ENCODE measurements around the gene LEFTY1. TPM values are rescaled to one million over a fixed set of nuclear protein-coding genes. Genes with fewer than 3 reads are reported as not detected.
A peak's percentile ranks its signal among the peaks of the same experiment; 100 is the strongest.

Gene LEFTY1
- total and polyA plus RNA-seq, 2 donors (not counting 1 experiment from before 2014, with no cell fraction given): 0.07 TPM; not detected in 1

DNA sequence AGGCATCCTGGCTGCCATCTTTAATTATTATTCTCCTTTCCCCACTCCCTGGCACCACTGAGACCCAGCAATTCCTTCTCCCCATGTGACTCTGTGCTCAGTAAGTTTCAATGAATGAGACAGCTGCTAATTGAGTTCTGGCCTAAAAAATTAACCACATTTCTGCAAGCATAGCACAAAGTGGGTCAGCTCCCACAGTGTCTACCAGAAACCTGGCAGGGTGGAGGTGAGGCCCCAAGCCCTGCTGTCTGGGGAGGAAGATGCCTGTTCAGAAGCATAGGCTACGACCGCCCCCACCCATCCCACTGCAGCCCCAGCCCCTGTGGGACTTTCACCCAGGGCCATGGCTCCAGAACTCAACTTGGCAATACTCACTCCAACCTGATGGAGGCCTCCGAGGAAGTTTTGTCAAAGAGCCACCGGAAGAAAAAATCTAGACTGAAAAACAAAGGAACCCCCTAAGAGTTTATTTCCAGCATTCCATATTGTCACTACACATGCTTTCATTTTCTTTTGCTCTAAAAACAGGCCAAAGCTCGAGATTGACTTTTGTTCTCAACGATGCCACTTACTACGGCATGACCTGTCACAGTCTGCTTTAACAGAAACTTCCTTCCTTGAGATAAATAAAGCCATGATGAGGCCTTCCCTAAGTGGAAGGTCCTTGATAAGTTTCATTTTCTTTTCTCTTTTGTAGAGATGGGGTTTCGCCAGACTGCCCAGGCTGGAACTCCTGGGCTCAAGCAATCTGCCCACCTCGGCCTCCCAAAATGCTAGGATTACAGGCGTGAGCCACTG lies 33.2 kb downstream of the LEFTY1 start:
- no peak for DNase-seq
- no peak overlapping the region for H3K4me3 Mint-ChIP-seq
- peaks cover 7 to 77% of the 10 kb centered on the region in 2 experiments for H3K36me3 ChIP-seq (replicated peaks in 1 of 2; ENCODE audit: control extremely low read depth in 1 of 2, control insufficient read depth in 1 of 2, extremely low read depth in 1 of 2, insufficient read depth in 2 of 2, low read length in 1 of 2)
- peak overlapping the region; percentile 20 for H3K4me2 ChIP-seq (replicated peaks; ENCODE audit: low read depth, low read length, poor library complexity, severe bottlenecking)
- ATAC-seq (ENCODE audit: low read depth): no peak
- no peaks in the 10 kb centered on the region for H3K9me3 Mint-ChIP-seq (ENCODE audit: insufficient read depth)
- H3K4me1 Mint-ChIP-seq: peaks cover 29% of the 10 kb centered on the region
- no peaks in the 10 kb centered on the region for H3K27me3 Mint-ChIP-seq
- CTCF ChIA-PET: interaction anchor here (0.6 to 1.1 kb wide), 4 partner anchors 16 to 411 kb away, joined by 3 to 4 read pairs (median 3); partner anchors contain the start of gene TMEM63A
- H3K27ac Mint-ChIP-seq: peak overlapping the region; percentile 10
- peak overlapping the region in 1 of 2 donors; percentile 48 for H3K27ac ChIP-seq (ENCODE audit: low read length in 2 of 2)
- H3K27me3 ChIP-seq (replicated peaks in 1 of 4; ENCODE audit: control extremely low read depth in 1 of 4, control insufficient read depth in 3 of 4, insufficient read depth in 4 of 4, low read length in 3 of 4): no peaks in the 10 kb centered on the region
- peaks cover 0 to 3% (median 0%) of the 10 kb centered on the region in 3 donors for H3K9me3 ChIP-seq (ENCODE audit: control extremely low read depth in 1 of 3, control insufficient read depth in 2 of 3, insufficient read depth in 1 of 3, low read length in 2 of 3)
- peaks cover 3% of the 10 kb centered on the region for H3K79me2 ChIP-seq (ENCODE audit: control insufficient read depth, insufficient read depth, low read length)
- H2AFZ ChIP-seq (ENCODE audit: insufficient read depth, low read depth, low read length, poor library complexity, severe bottlenecking): no peak overlapping the region
- intact Hi-C loops (cut with micrococcal nuclease): no loop called here
- no peak overlapping the region for H3K4me3 ChIP-seq (ENCODE audit: control extremely low read depth in 1 of 5, extremely low read depth in 1 of 5, insufficient read depth in 1 of 5, low read depth in 2 of 5, low read length in 4 of 5)
- no peak overlapping the region for H3K9ac ChIP-seq (ENCODE audit: low read length)
- H4K20me1 ChIP-seq (ENCODE audit: control insufficient read depth, insufficient read depth, low read length, poor library complexity, severe bottlenecking): no peaks in the 10 kb centered on the region
- POLR2A ChIA-PET: interaction anchor here (0.6 kb wide), 2 partner anchors 123 to 270 kb away, joined by 4 to 5 read pairs; no protein-coding TSS in a partner anchor
- TF ChIP-seq EZH2 (IDR thresholded peaks at IDR 0.05; ENCODE audit: borderline replicate concordance, insufficient read depth, low read depth, low read length, poor library complexity, severe bottlenecking) (no peak), CTCF (IDR thresholded peaks at IDR 0.05) (no peak)
- 90% methylated on average over 5 of the region's 10 CpGs for WGBS (ENCODE audit: insufficient coverage)
- H3K4me1 ChIP-seq (ENCODE audit: control insufficient read depth in 2 of 2, insufficient read depth in 2 of 2, low read length in 2 of 2): peaks cover 22 to 37% of the 10 kb centered on the region in 2 donors

DNA sequence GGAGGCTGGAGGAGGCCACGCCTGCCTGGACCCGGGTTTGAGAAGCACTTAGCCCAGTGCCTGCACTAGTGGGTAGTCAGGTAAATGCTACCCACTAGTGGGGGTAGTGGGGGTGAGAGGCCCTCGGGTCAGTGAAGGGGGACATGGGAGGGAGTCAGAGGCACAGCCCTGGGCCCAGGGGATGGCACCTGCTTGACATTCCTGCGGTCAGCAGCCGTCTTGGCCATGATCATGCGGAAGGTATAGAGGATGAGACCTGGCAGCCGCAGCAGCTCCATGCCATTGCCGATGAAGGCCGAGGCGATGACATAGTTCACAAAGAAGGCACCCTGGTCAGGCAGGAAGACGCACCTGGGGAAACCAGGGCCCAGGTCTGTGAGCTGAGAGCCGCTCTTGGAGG lies 35.5 kb downstream of the LEFTY1 start:
- peaks cover 50% of the 10 kb centered on the region for H3K4me1 Mint-ChIP-seq
- peaks cover 0 to 7% (median 0%) of the 10 kb centered on the region in 3 donors for H3K9me3 ChIP-seq (ENCODE audit: control extremely low read depth in 1 of 3, control insufficient read depth in 2 of 3, insufficient read depth in 1 of 3, low read length in 2 of 3)
- no peaks in the 10 kb centered on the region for H3K27me3 ChIP-seq (replicated peaks in 1 of 4; ENCODE audit: control extremely low read depth in 1 of 4, control insufficient read depth in 3 of 4, insufficient read depth in 4 of 4, low read length in 3 of 4)
- H3K27ac ChIP-seq (ENCODE audit: low read length in 2 of 2): peak overlapping the region in 1 of 2 donors; percentile 67
- CTCF ChIA-PET: no interaction called here
- peaks cover 43 to 58% of the 10 kb centered on the region in 2 donors for H3K4me1 ChIP-seq (ENCODE audit: control insufficient read depth in 2 of 2, insufficient read depth in 2 of 2, low read length in 2 of 2)
- peaks cover 5 to 62% of the 10 kb centered on the region in 2 experiments for H3K36me3 ChIP-seq (replicated peaks in 1 of 2; ENCODE audit: control extremely low read depth in 1 of 2, control insufficient read depth in 1 of 2, extremely low read depth in 1 of 2, insufficient read depth in 2 of 2, low read length in 1 of 2)
- no peak overlapping the region for H2AFZ ChIP-seq (ENCODE audit: insufficient read depth, low read depth, low read length, poor library complexity, severe bottlenecking)
- no peak overlapping the region for H3K4me3 Mint-ChIP-seq
- H4K20me1 ChIP-seq (ENCODE audit: control insufficient read depth, insufficient read depth, low read length, poor library complexity, severe bottlenecking): no peaks in the 10 kb centered on the region
- POLR2A ChIA-PET: interaction anchor here (2.0 kb wide), 1 partner anchor 28 kb away, joined by 6 read pairs; the partner anchor contains the start of gene TMEM63A
- no peak for DNase-seq
- no peaks in the 10 kb centered on the region for H3K9me3 Mint-ChIP-seq (ENCODE audit: insufficient read depth)
- no peak overlapping the region for H3K4me2 ChIP-seq (replicated peaks; ENCODE audit: low read depth, low read length, poor library complexity, severe bottlenecking)
- H3K9ac ChIP-seq (ENCODE audit: low read length): no peak overlapping the region
- H3K27me3 Mint-ChIP-seq: no peaks in the 10 kb centered on the region
- intact Hi-C loops (cut with micrococcal nuclease): no loop called here
- WGBS (ENCODE audit: insufficient coverage): 95% methylated on average over 11 of the region's 12 CpGs
- ATAC-seq (ENCODE audit: low read depth): no peak
- H3K27ac Mint-ChIP-seq: peak overlapping the region; percentile 61
- no peak overlapping the region for H3K4me3 ChIP-seq (ENCODE audit: control extremely low read depth in 1 of 5, extremely low read depth in 1 of 5, insufficient read depth in 1 of 5, low read depth in 2 of 5, low read length in 4 of 5)
- TF ChIP-seq EZH2 (IDR thresholded peaks at IDR 0.05; ENCODE audit: borderline replicate concordance, insufficient read depth, low read depth, low read length, poor library complexity, severe bottlenecking) (no peak), CTCF (IDR thresholded peaks at IDR 0.05) (no peak)
- H3K79me2 ChIP-seq (ENCODE audit: control insufficient read depth, insufficient read depth, low read length): peaks cover 3% of the 10 kb centered on the region
